ENCODE data around the gene CLEC11A. TPM values are rescaled to one million over a fixed set of nuclear protein-coding genes. Genes with fewer than 3 reads are reported as not detected.
A peak's percentile ranks its signal among the peaks of the same experiment; 100 is the strongest.
"Not testable (repeated sequence)": the region's sequence is repeated elsewhere in the genome, so short reads cannot be mapped to it uniquely, and the experiment has no call there.

CLEC11A gene
- total and polyA plus RNA-seq, 2 of the 8 experiments (the other 6 are each of a cell fraction or from before 2014, with no cell fraction given), result 4.3 to 17.4 TPM

GRCh38 chr19:50764409-50764808, 41.2 kb downstream of the CLEC11A start:
- Histone ChIP-seq H2BK5ac (ENCODE audit: low read depth, low read length) (no peak overlapping the region), H3K14ac (ENCODE audit: insufficient read length) (no peak overlapping the region), H3K79me2 (ENCODE audit: control insufficient read depth in 1 of 2, insufficient read depth in 2 of 2, low read length in 2 of 2) (no peaks in the 10 kb centered on the region), H3K9me3 (ENCODE audit: insufficient read depth in 2 of 2, low read depth in 1 of 2, low read length in 1 of 2) (no peaks in the 10 kb centered on the region), H2AK5ac (ENCODE audit: low read depth, low read length) (no peak overlapping the region), H3K4me1 (replicated peaks in 1 of 4; ENCODE audit: control insufficient read depth in 3 of 4, insufficient read depth in 4 of 4, low read length in 3 of 4) (no peaks in the 10 kb centered on the region), H3K4ac (replicated peaks; ENCODE audit: insufficient read length, low read depth, low read length) (no peak overlapping the region), H4K91ac (replicated peaks; ENCODE audit: insufficient read length, low read length) (no peak overlapping the region), H2BK20ac (ENCODE audit: low read length) (no peak overlapping the region), H4K5ac (ENCODE audit: insufficient read length, low read depth, low read length) (no peak overlapping the region), H4K8ac (ENCODE audit: extremely low read depth, insufficient read depth, low read length) (no peak overlapping the region), H3K4me2 (ENCODE audit: insufficient read depth in 1 of 2, low read depth in 2 of 2, low read length in 2 of 2) (no peak overlapping the region), H3K27me3 (replicated peaks in 1 of 4; ENCODE audit: control insufficient read depth in 3 of 4, extremely low read depth in 1 of 4, insufficient read depth in 3 of 4, low read length in 3 of 4) (peaks cover 0 to 4% (median 0%) of the 10 kb centered on the region in 4 experiments; a peak in 1 of 7 replicates), H3K18ac (ENCODE audit: extremely low read depth, low read length) (no peak overlapping the region), H4K20me1 (replicated peaks in 1 of 2; ENCODE audit: control insufficient read depth in 1 of 2, insufficient read depth in 2 of 2, low read length in 2 of 2) (no peaks in the 10 kb centered on the region), H2BK15ac (ENCODE audit: low read length) (no peak overlapping the region), H2AFZ (ENCODE audit: low read length) (no peak overlapping the region), H3K36me3 (ENCODE audit: control insufficient read depth in 2 of 4, insufficient read depth in 4 of 4, low read length in 3 of 4) (no peaks in the 10 kb centered on the region), H3K9ac (replicated peaks in 1 of 4; ENCODE audit: extremely low read depth in 1 of 4, low read depth in 3 of 4, low read length in 3 of 4) (no peak overlapping the region), H3K27ac (ENCODE audit: low read depth, low read length) (no peak overlapping the region), H3K23ac (ENCODE audit: insufficient read length) (no peak overlapping the region), H3K4me3 (ENCODE audit: extremely low read depth in 1 of 4, insufficient read depth in 2 of 4, low read depth in 3 of 4, low read length in 4 of 4) (no peak overlapping the region), H2BK12ac (ENCODE audit: low read depth, low read length) (no peak overlapping the region), H3K56ac (replicated peaks; ENCODE audit: insufficient read length, low read depth, low read length) (no peak overlapping the region), H2BK120ac (replicated peaks; ENCODE audit: low read depth, low read length) (no peak overlapping the region), H3K79me1 (ENCODE audit: low read depth, low read length) (no peaks in the 10 kb centered on the region), H3K23me2 (ENCODE audit: low read depth, low read length) (no peaks in the 10 kb centered on the region)
- ChIA-PET POLR2A (ENCODE audit: partially characterized antibody) (interaction anchor here (0.8 kb wide), 1 partner anchor 31 kb away, joined by 3 read pairs; no protein-coding TSS in a partner anchor), CTCF (ENCODE audit: partially characterized antibody) (no interaction called here)
- no peak for DNase-seq (ENCODE audit: low read depth in 1 of 2, low spot score in 2 of 2)
- TF ChIP-seq POU5F1 (IDR thresholded peaks at IDR 0.05; ENCODE audit: low read depth, low read length), result no peak
- FAIRE-seq, result peak; percentile 39
- 94% methylated on average over 7 of the region's 7 CpGs; no CpG with 5 or more reads in 1 of the 2 experiments for WGBS, 2 experiments (ENCODE audit: extremely low coverage in 1 of 2, insufficient coverage in 1 of 2, insufficient read length in 1 of 2, insufficient replicate concordance in 2 of 2, low coverage in 1 of 2, low lambda C conversion rate in 2 of 2, missing lambda C conversion rate in 1 of 2)

GRCh38 chr19:50766746-50767145, 43.6 kb downstream of the CLEC11A start:
- not testable (repeated sequence) for H3K18ac ChIP-seq (ENCODE audit: extremely low read depth, low read length); H4K20me1 ChIP-seq (replicated peaks in 1 of 2; ENCODE audit: control insufficient read depth in 1 of 2, insufficient read depth in 2 of 2, low read length in 2 of 2); H3K9me3 ChIP-seq (ENCODE audit: insufficient read depth in 2 of 2, low read depth in 1 of 2, low read length in 1 of 2); H3K23me2 ChIP-seq (ENCODE audit: low read depth, low read length); H2BK5ac ChIP-seq (ENCODE audit: low read depth, low read length); H3K36me3 ChIP-seq (ENCODE audit: control insufficient read depth in 2 of 4, insufficient read depth in 4 of 4, low read length in 3 of 4); H2BK120ac ChIP-seq (replicated peaks; ENCODE audit: low read depth, low read length); H3K4me2 ChIP-seq (ENCODE audit: insufficient read depth in 1 of 2, low read depth in 2 of 2, low read length in 2 of 2); H3K27me3 ChIP-seq (replicated peaks in 1 of 4; ENCODE audit: control insufficient read depth in 3 of 4, extremely low read depth in 1 of 4, insufficient read depth in 3 of 4, low read length in 3 of 4); H3K79me1 ChIP-seq (ENCODE audit: low read depth, low read length); H2AFZ ChIP-seq (ENCODE audit: low read length); DNase-seq (ENCODE audit: low read depth in 1 of 2, low spot score in 2 of 2); H2BK15ac ChIP-seq (ENCODE audit: low read length); H3K79me2 ChIP-seq (ENCODE audit: control insufficient read depth in 1 of 2, insufficient read depth in 2 of 2, low read length in 2 of 2); H3K4me1 ChIP-seq (replicated peaks in 1 of 4; ENCODE audit: control insufficient read depth in 3 of 4, insufficient read depth in 4 of 4, low read length in 3 of 4); H4K5ac ChIP-seq (ENCODE audit: insufficient read length, low read depth, low read length); FAIRE-seq; H3K4me3 ChIP-seq (ENCODE audit: extremely low read depth in 1 of 4, insufficient read depth in 2 of 4, low read depth in 3 of 4, low read length in 4 of 4); H2BK20ac ChIP-seq (ENCODE audit: low read length); H3K9ac ChIP-seq (replicated peaks in 1 of 4; ENCODE audit: extremely low read depth in 1 of 4, low read depth in 3 of 4, low read length in 3 of 4); H3K27ac ChIP-seq (ENCODE audit: low read depth, low read length); H2BK12ac ChIP-seq (ENCODE audit: low read depth, low read length); H4K91ac ChIP-seq (replicated peaks; ENCODE audit: insufficient read length, low read length); H3K14ac ChIP-seq (ENCODE audit: insufficient read length); H4K8ac ChIP-seq (ENCODE audit: extremely low read depth, insufficient read depth, low read length); H3K56ac ChIP-seq (replicated peaks; ENCODE audit: insufficient read length, low read depth, low read length); H3K4ac ChIP-seq (replicated peaks; ENCODE audit: insufficient read length, low read depth, low read length); H3K23ac ChIP-seq (ENCODE audit: insufficient read length); H2AK5ac ChIP-seq (ENCODE audit: low read depth, low read length)
- CTCF ChIA-PET (ENCODE audit: partially characterized antibody), result interaction anchor here (0.9 to 1.5 kb wide), 4 partner anchors 26 to 61 kb away, joined by 3 to 6 read pairs (median 3); no protein-coding TSS in a partner anchor
- POLR2A ChIA-PET (ENCODE audit: partially characterized antibody), result interaction anchor here (0.6 to 1.9 kb wide), 5 partner anchors 12 to 211 kb away, joined by 3 to 4 read pairs (median 3); no protein-coding TSS in a partner anchor
- 90% methylated on average over 12 of the region's 12 CpGs; no CpG with 5 or more reads in 1 of the 2 experiments for WGBS, 2 experiments (ENCODE audit: extremely low coverage in 1 of 2, insufficient coverage in 1 of 2, insufficient read length in 1 of 2, insufficient replicate concordance in 2 of 2, low coverage in 1 of 2, low lambda C conversion rate in 2 of 2, missing lambda C conversion rate in 1 of 2)
